ENCODE results near the gene NAGLU.

The NAGLU gene

GRCh38 chr17:42578282-42578869, 42.3 kb downstream of the NAGLU start:
- Histone ChIP-seq H3K4me3 (ENCODE audit: low read length) (peak overlapping the region; percentile 93; the same call in 1 of the 2 replicates), H3K4me1 (ENCODE audit: control insufficient read depth, insufficient read depth, low read length) (no peaks in the 10 kb centered on the region), H3K27me3 (ENCODE audit: control insufficient read depth, insufficient read depth, low read length) (no peaks in the 10 kb centered on the region), H3K9me3 (ENCODE audit: control insufficient read depth, insufficient read depth, low read length) (no peaks in the 10 kb centered on the region), H3K36me3 (ENCODE audit: control insufficient read depth, insufficient read depth, low read length) (peaks cover 19% of the 10 kb centered on the region), H3K27ac (ENCODE audit: low read length) (no peak overlapping the region)
- peak; percentile 71 for DNase-seq (ENCODE audit: low read depth, low spot score)
- WGBS (ENCODE audit: insufficient coverage, insufficient read length), result no CpG with 5 or more reads among the region's 20 CpGs

- H3K36me3 ChIP-seq (ENCODE audit: control insufficient read depth, insufficient read depth, low read length), result peaks cover 18% of the 10 kb centered on the region; the same call in 1 of the 2 replicates
- no peaks in the 10 kb centered on the region for H3K4me1 ChIP-seq (ENCODE audit: control insufficient read depth, insufficient read depth, low read length)
- WGBS (ENCODE audit: insufficient coverage, insufficient read length), result no CpG with 5 or more reads among the region's 2 CpGs
- H3K9me3 ChIP-seq (ENCODE audit: control insufficient read depth, insufficient read depth, low read length), result no peaks in the 10 kb centered on the region
- H3K27me3 ChIP-seq (ENCODE audit: control insufficient read depth, insufficient read depth, low read length), result no peaks in the 10 kb centered on the region
- no peak overlapping the region for H3K4me3 ChIP-seq (ENCODE audit: low read length)
- no peak overlapping the region for H3K27ac ChIP-seq (ENCODE audit: low read length)
- no peak for DNase-seq (ENCODE audit: low read depth, low spot score)
These were observed 43.9 kb downstream of the NAGLU start for GRCh38 chr17:42579794-42580551.

- no peak overlapping the region for H3K4me3 ChIP-seq (ENCODE audit: low read length)
- no peaks in the 10 kb centered on the region for H3K4me1 ChIP-seq (ENCODE audit: control insufficient read depth, insufficient read depth, low read length)
- no peaks in the 10 kb centered on the region for H3K27me3 ChIP-seq (ENCODE audit: control insufficient read depth, insufficient read depth, low read length)
- H3K36me3 ChIP-seq (ENCODE audit: control insufficient read depth, insufficient read depth, low read length), result peaks cover 18% of the 10 kb centered on the region; the same call in 1 of the 2 replicates
- no peak for DNase-seq (ENCODE audit: low read depth, low spot score)
- H3K27ac ChIP-seq (ENCODE audit: low read length), result no peak overlapping the region
- no peaks in the 10 kb centered on the region for H3K9me3 ChIP-seq (ENCODE audit: control insufficient read depth, insufficient read depth, low read length)
- no CpG with 5 or more reads among the region's 10 CpGs for WGBS (ENCODE audit: insufficient coverage, insufficient read length)
These were observed 45.8 kb downstream of the NAGLU start for GRCh38 chr17:42581744-42582270.

GRCh38 chr17:42584880-42585279, 48.8 kb downstream of the NAGLU start:
- no peak for DNase-seq (ENCODE audit: low read depth, low spot score)
- WGBS (ENCODE audit: insufficient coverage, insufficient read length), result no CpG with 5 or more reads among the region's 9 CpGs

GRCh38 chr17:42585353-42585752, 49.3 kb downstream of the NAGLU start:
- Histone ChIP-seq H3K27me3 (ENCODE audit: control insufficient read depth, insufficient read depth, low read length) (no peaks in the 10 kb centered on the region), H3K4me3 (ENCODE audit: low read length) (no peak overlapping the region), H3K9me3 (ENCODE audit: control insufficient read depth, insufficient read depth, low read length) (no peaks in the 10 kb centered on the region), H3K4me1 (ENCODE audit: control insufficient read depth, insufficient read depth, low read length) (no peaks in the 10 kb centered on the region), H3K27ac (ENCODE audit: low read length) (no peak overlapping the region), H3K36me3 (ENCODE audit: control insufficient read depth, insufficient read depth, low read length) (peaks cover 18% of the 10 kb centered on the region; the same call in 1 of the 2 replicates)
- WGBS (ENCODE audit: insufficient coverage, insufficient read length), result no CpG with 5 or more reads among the region's 1 CpG
- no peak for DNase-seq (ENCODE audit: low read depth, low spot score)

More at GRCh38 chr17:42584880-42585279, 48.8 kb downstream of the NAGLU start:
- Histone ChIP-seq H3K4me3 (ENCODE audit: low read length) (no peak overlapping the region), H3K36me3 (ENCODE audit: control insufficient read depth, insufficient read depth, low read length) (peaks cover 18% of the 10 kb centered on the region; the same call in 1 of the 2 replicates), H3K4me1 (ENCODE audit: control insufficient read depth, insufficient read depth, low read length) (no peaks in the 10 kb centered on the region), H3K9me3 (ENCODE audit: control insufficient read depth, insufficient read depth, low read length) (no peaks in the 10 kb centered on the region), H3K27ac (ENCODE audit: low read length) (no peak overlapping the region), H3K27me3 (ENCODE audit: control insufficient read depth, insufficient read depth, low read length) (no peaks in the 10 kb centered on the region)

GRCh38 chr17:42586514-42587230, 50.6 kb downstream of the NAGLU start:
- no CpG with 5 or more reads among the region's 7 CpGs for WGBS (ENCODE audit: insufficient coverage, insufficient read length)
- peaks cover 17% of the 10 kb centered on the region; the same call in 1 of the 2 replicates for H3K36me3 ChIP-seq (ENCODE audit: control insufficient read depth, insufficient read depth, low read length)
- DNase-seq (ENCODE audit: low read depth, low spot score), result no peak
- no peaks in the 10 kb centered on the region for H3K27me3 ChIP-seq (ENCODE audit: control insufficient read depth, insufficient read depth, low read length)
- H3K4me1 ChIP-seq (ENCODE audit: control insufficient read depth, insufficient read depth, low read length), result no peaks in the 10 kb centered on the region
- H3K27ac ChIP-seq (ENCODE audit: low read length), result no peak overlapping the region
- no peak overlapping the region for H3K4me3 ChIP-seq (ENCODE audit: low read length)
- no peaks in the 10 kb centered on the region for H3K9me3 ChIP-seq (ENCODE audit: control insufficient read depth, insufficient read depth, low read length)

GRCh38 chr17:42590886-42591285, 54.8 kb downstream of the NAGLU start:
- WGBS (ENCODE audit: insufficient coverage, insufficient read length), result no CpG with 5 or more reads among the region's 2 CpGs

GRCh38 chr17:42591411-42591810, 55.4 kb downstream of the NAGLU start:
- H3K4me1 ChIP-seq (ENCODE audit: control insufficient read depth, insufficient read depth, low read length), result no peaks in the 10 kb centered on the region
- H3K9me3 ChIP-seq (ENCODE audit: control insufficient read depth, insufficient read depth, low read length), result no peaks in the 10 kb centered on the region
- H3K27me3 ChIP-seq (ENCODE audit: control insufficient read depth, insufficient read depth, low read length), result no peaks in the 10 kb centered on the region; the same call in 1 of the 2 replicates
- no peak overlapping the region for H3K27ac ChIP-seq (ENCODE audit: low read length)
- no peaks in the 10 kb centered on the region; the same call in 1 of the 2 replicates for H3K36me3 ChIP-seq (ENCODE audit: control insufficient read depth, insufficient read depth, low read length)
- no peak for DNase-seq (ENCODE audit: low read depth, low spot score)
- no peak overlapping the region for H3K4me3 ChIP-seq (ENCODE audit: low read length)
- WGBS (ENCODE audit: insufficient coverage, insufficient read length), result no CpG with 5 or more reads among the region's 9 CpGs

More at GRCh38 chr17:42590886-42591285, 54.8 kb downstream of the NAGLU start:
- DNase-seq (ENCODE audit: low read depth, low spot score), result no peak
- no peak overlapping the region for H3K27ac ChIP-seq (ENCODE audit: low read length)
- H3K27me3 ChIP-seq (ENCODE audit: control insufficient read depth, insufficient read depth, low read length), result no peaks in the 10 kb centered on the region; the same call in 1 of the 2 replicates
- H3K4me3 ChIP-seq (ENCODE audit: low read length), result no peak overlapping the region
- no peaks in the 10 kb centered on the region; the same call in 1 of the 2 replicates for H3K36me3 ChIP-seq (ENCODE audit: control insufficient read depth, insufficient read depth, low read length)
- no peaks in the 10 kb centered on the region for H3K9me3 ChIP-seq (ENCODE audit: control insufficient read depth, insufficient read depth, low read length)
- H3K4me1 ChIP-seq (ENCODE audit: control insufficient read depth, insufficient read depth, low read length), result no peaks in the 10 kb centered on the region
